ENCODE data around the gene MAPK8. TPM values are rescaled to one million over a fixed set of nuclear protein-coding genes. Genes with fewer than 3 reads are reported as not detected.

MAPK8 gene
- total RNA-seq, 1 donor from 2014 or later: 96.6 TPM

GRCh38 chr10:48474765-48475365 is 168.4 kb downstream of the MAPK8 start:
- DNase-seq (ENCODE audit: low read depth): no peak

- DNase-seq (ENCODE audit: low read depth): no peak
Observed at GRCh38 chr10:48475943-48476278, 169.4 kb downstream of the MAPK8 start.

GRCh38 chr10:48476279-48476982 is 170.0 kb downstream of the MAPK8 start:
- no peak for DNase-seq (ENCODE audit: low read depth)

- no peak for DNase-seq (ENCODE audit: low read depth)
Observed at GRCh38 chr10:48477141-48477540, 170.7 kb downstream of the MAPK8 start.

- DNase-seq (ENCODE audit: low read depth): no peak
Observed at GRCh38 chr10:48477616-48478015, 171.1 kb downstream of the MAPK8 start.

GRCh38 chr10:48478469-48478868 is 172.0 kb downstream of the MAPK8 start:
- DNase-seq (ENCODE audit: low read depth): no peak

GRCh38 chr10:48478980-48479811 is 172.7 kb downstream of the MAPK8 start:
- DNase-seq (ENCODE audit: low read depth): no peak

- no peak for DNase-seq (ENCODE audit: low read depth)
Observed at GRCh38 chr10:48480397-48481374, 174.2 kb downstream of the MAPK8 start.

GRCh38 chr10:48481385-48481784 is 174.9 kb downstream of the MAPK8 start:
- DNase-seq (ENCODE audit: low read depth): no peak

- DNase-seq (ENCODE audit: low read depth): no peak
Observed at GRCh38 chr10:48482207-48482606, 175.7 kb downstream of the MAPK8 start.

GRCh38 chr10:48484911-48485310 is 178.4 kb downstream of the MAPK8 start:
- no peak for DNase-seq (ENCODE audit: low read depth)

GRCh38 chr10:48485711-48486110 is 179.2 kb downstream of the MAPK8 start:
- no peak for DNase-seq (ENCODE audit: low read depth)

- DNase-seq (ENCODE audit: low read depth): no peak
Observed at GRCh38 chr10:48487244-48487643, 180.8 kb downstream of the MAPK8 start.

Other genes starting within 250 kb of the MAPK8 start
- 0.35 and 1.9 TPM in 2 replicates for gene FRMPD2, start 32.0 kb upstream of the MAPK8 start, total RNA-seq